Measurements from ENCODE around the gene NEK9. TPM values are rescaled to one million over a fixed set of nuclear protein-coding genes. Genes with fewer than 3 reads are reported as not detected.

The NEK9 gene
- total and polyA plus RNA-seq, 10 of the 15 experiments (the other 5 are each of a cell fraction or from before 2014, with no cell fraction given): 6.0 to 78.8 (median 44.7) TPM

GRCh38 chr14:75167325-75167724 lies 40.5 kb upstream of the NEK9 start:
- BruUV-seq (replicated peaks): no TSS peak
- 85% methylated on average over 2 of the region's 2 CpGs for WGBS (ENCODE audit: insufficient coverage, insufficient replicate concordance, low lambda C conversion rate, missing lambda C conversion rate)
- ATAC-seq (no peak), DNase-seq (ENCODE audit: low read depth, low spot score) (no peak), FAIRE-seq (no peak)
- no peaks in the 10 kb centered on the region; the same call in 1 of the 2 replicates for H3K4me1 ChIP-seq (ENCODE audit: control insufficient read depth, insufficient read depth, low read length)
- no peak overlapping the region for H2AFZ ChIP-seq (ENCODE audit: control insufficient read depth, low read depth, low read length)
- ChIA-PET RAD21 (ENCODE audit: unreplicated experiment) (interaction anchor here (0.7 kb wide), 1 partner anchor 7 kb away, joined by 3 read pairs; no protein-coding TSS in a partner anchor), SMC1A (ENCODE audit: uncharacterized antibody, unreplicated experiment) (interaction anchor here (1.6 kb wide), 1 partner anchor 12 kb away, joined by 5 read pairs; no protein-coding TSS in a partner anchor), POLR2A (no interaction called here), CTCF (interaction anchor here (0.6 to 1.3 kb wide), 3 partner anchors 48 to 128 kb away, joined by 3 read pairs; no protein-coding TSS in a partner anchor)
- no peaks in the 10 kb centered on the region for H3K27me3 ChIP-seq (replicated peaks in 1 of 2; ENCODE audit: control insufficient read depth in 2 of 2, insufficient read depth in 2 of 2, low read length in 1 of 2)
- 0 out of 4 replicates have a peak, but pooled peaks cover 0 to 2% of the 10 kb centered on the region in 2 experiments for H3K36me3 ChIP-seq (ENCODE audit: control insufficient read depth in 2 of 2, insufficient read depth in 2 of 2, low read length in 1 of 2)
- TF ChIP-seq POU2F2 (IDR thresholded peaks at IDR 0.05; ENCODE audit: borderline replicate concordance, low read depth, low read length): no peak
- TF ChIP-seq, protein P1, sequence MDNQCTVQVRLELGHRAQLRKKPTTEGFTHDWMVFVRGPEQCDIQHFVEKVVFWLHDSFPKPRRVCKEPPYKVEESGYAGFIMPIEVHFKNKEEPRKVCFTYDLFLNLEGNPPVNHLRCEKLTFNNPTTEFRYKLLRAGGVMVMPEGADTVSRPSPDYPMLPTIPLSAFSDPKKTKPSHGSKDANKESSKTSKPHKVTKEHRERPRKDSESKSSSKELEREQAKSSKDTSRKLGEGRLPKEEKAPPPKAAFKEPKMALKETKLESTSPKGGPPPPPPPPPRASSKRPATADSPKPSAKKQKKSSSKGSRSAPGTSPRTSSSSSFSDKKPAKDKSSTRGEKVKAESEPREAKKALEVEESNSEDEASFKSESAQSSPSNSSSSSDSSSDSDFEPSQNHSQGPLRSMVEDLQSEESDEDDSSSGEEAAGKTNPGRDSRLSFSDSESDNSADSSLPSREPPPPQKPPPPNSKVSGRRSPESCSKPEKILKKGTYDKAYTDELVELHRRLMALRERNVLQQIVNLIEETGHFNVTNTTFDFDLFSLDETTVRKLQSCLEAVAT (IDR thresholded peaks at IDR 0.05): no peak
- no peak for TF ChIP-seq ZNF592 (IDR thresholded peaks at IDR 0.05)
- TF ChIP-seq DPF2 (IDR thresholded peaks at IDR 0.05): no peak
- no peak for TF ChIP-seq SREBF1 (IDR thresholded peaks at IDR 0.05; ENCODE audit: low read length)
- TF ChIP-seq E2F4 (IDR thresholded peaks at IDR 0.05; ENCODE audit: low read depth, low read length): no peak
- H3K79me2 ChIP-seq (ENCODE audit: control insufficient read depth, insufficient read depth, low read length): peaks cover 73% of the 10 kb centered on the region
- H4K20me1 ChIP-seq (ENCODE audit: control insufficient read depth, insufficient read depth): no peaks in the 10 kb centered on the region; the same call in 1 of the 2 replicates
- H3K9ac ChIP-seq (ENCODE audit: control insufficient read depth, insufficient read depth, low read length): no peak overlapping the region
- intact Hi-C loops (cut with micrococcal nuclease; ENCODE audit: unreplicated experiment): no loop called here
- no peak overlapping the region for H3K4me3 ChIP-seq
- H3K9me3 ChIP-seq (replicated peaks; ENCODE audit: control insufficient read depth, insufficient read depth, low read length): no peaks in the 10 kb centered on the region
- no peak overlapping the region for H3K27ac ChIP-seq (ENCODE audit: control insufficient read depth, insufficient read depth)
- no peak overlapping the region for H3K4me2 ChIP-seq (ENCODE audit: control insufficient read depth, insufficient read depth)
- in situ Hi-C loops (cut with MboI): no loop called here
